Stomach (tissue), 9 donors: Measurements from ENCODE around the gene KITLG. TPM values are rescaled to one million over a fixed set of nuclear protein-coding genes. Genes with fewer than 3 reads are reported as not detected.

ENCODE experiments used
- DNase-seq, 2 donors: peaks; one replicate each; pipeline versions ENCODE4 v3.0.0 to v3.0.0-alpha.2; 2013 to 2019
- H3K27ac ChIP-seq, 5 donors: fragments of 200-600 bp in 4 of 5; sonication (generic) in 4 of 5; one replicate each; pipeline ENCODE4 v1.5.1; 2013 to 2019; ENCODE audit warnings: mild to moderate bottlenecking in 1 of 5, moderate library complexity in 1 of 5
- H3K27me3 ChIP-seq, 3 donors: fragments of 200-600 bp; sonication (generic); one replicate each; pipeline ENCODE4 v1.5.1; 2017 to 2019; ENCODE audit warnings: mixed run types in 1 of 3
- H3K36me3 ChIP-seq, 4 donors: fragments of 200-600 bp; sonication (generic); 1 replicate in 3 of 4; 2 replicates in 1 of 4; pipeline ENCODE4 v1.5.1; 2016 to 2019
- H3K4me1 ChIP-seq, 4 donors: fragments of 200-600 bp; sonication (generic); one replicate each; pipeline ENCODE4 v1.5.1; 2016 to 2019
- H3K4me3 ChIP-seq, 4 donors: fragments of 200-600 bp; sonication (generic) in 3 of 4; one replicate each; pipeline ENCODE4 v1.5.1; 2016 to 2019; ENCODE audit warnings: mild to moderate bottlenecking in 1 of 4
- H3K9me3 ChIP-seq, 4 donors: fragments of 200-600 bp; sonication (generic); one replicate each; pipeline ENCODE4 v1.5.1; 2016 to 2019
- EP300 ChIP-seq: sonication (generic); formaldehyde crosslinking; IDR thresholded peaks from one replicate; pipeline ENCODE4 v1.6.1; 2017; ENCODE audit warnings: antibody characterized with exemption
- POLR2A ChIP-seq, 4 donors: fragments of 450-650 bp; IDR thresholded peaks; one replicate each; pipeline ENCODE4 v1.6.1; 2016; ENCODE audit warnings: antibody characterized with exemption in 4 of 4, control low read depth in 2 of 4, mild to moderate bottlenecking in 1 of 4, moderate library complexity in 1 of 4
- POLR2AphosphoS5 ChIP-seq, 3 donors: sonication (generic); formaldehyde crosslinking; IDR thresholded peaks; one replicate each; pipeline ENCODE4 v1.6.1; 2016; ENCODE audit warnings: antibody characterized with exemption in 3 of 3
- WGBS, 5 donors: extraction: QIAGEN DNeasy Blood & Tissue Kit in 3 of 5; methylation state at CpG; one replicate each; pipeline versions ENCODE4 v1.1.5 to v1.1.7; 2013 to 2018; 5-methylcytosine and 5-hydroxymethylcytosine counted together
- intact Hi-C: fragments of 100-400 bp; cut with DNase I; formaldehyde crosslinking; loops from one replicate; pipeline ENCODE4 v1.15.1; 2023; ENCODE audit warnings: low total_unique reads
- polyA plus RNA-seq, 3 donors: library from polyadenylated mRNA; stranded (reverse); fragments of 200-250 nt; gene quantifications; one replicate each; pipeline ENCODE4 v1.2.3, GENCODE V29; 2013
- total RNA-seq, 5 donors: library from RNA; depleted of rRNA; stranded (reverse); fragments of >200 nt; gene quantifications; one replicate each; pipeline versions ENCODE4 v1.1.0 to v1.2.3, GENCODE V29; 2014 to 2016
- TF ChIP-seq, protein P1 (sequence below), 7 experiments: fragments of 450-650 bp in 4 of 7; fragments of 200-600 bp in 3 of 7; sonication (generic) in 3 of 7; IDR thresholded peaks; one replicate each; pipeline ENCODE4 v1.5.1; 2016 to 2019; ENCODE audit warnings: antibody characterized with exemption in 7 of 7, control low read depth in 2 of 7, mild to moderate bottlenecking in 1 of 7
- donor health status: healthy with polysubstance abuse.
- donor health status: Bipolar disorder and iron deficiency.
- donor health status: healthy.

KITLG gene
- total and polyA plus RNA-seq, 8 donors: 4.6 to 62.4 (median 21.4) TPM

DNA sequence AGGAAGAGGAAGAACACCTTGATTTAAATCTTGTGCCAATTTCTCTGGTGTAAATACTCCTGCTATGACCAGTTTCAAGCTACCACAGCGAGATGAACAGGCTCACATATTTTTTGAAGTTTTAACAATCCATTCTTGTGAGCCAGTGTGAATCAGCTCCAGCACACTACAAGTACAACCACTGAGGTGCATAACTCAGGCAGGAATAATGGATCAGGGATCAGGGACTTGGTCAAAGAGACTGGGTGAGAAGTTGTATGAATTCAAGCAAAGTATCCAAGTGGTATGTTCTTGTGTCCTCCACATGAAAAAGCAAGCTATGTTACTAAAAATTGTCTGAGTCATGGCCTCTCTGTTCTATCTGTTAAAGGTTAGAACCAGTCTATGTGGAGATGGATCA is 35.2 kb upstream of the KITLG start:
- intact Hi-C loops: no loop called here
- Histone ChIP-seq H3K9me3 (no peaks in the 10 kb centered on the region), H3K4me3 (no peak overlapping the region), H3K4me1 (no peaks in the 10 kb centered on the region), H3K27me3 (no peaks in the 10 kb centered on the region), H3K27ac (no peak overlapping the region), H3K36me3 (no peaks in the 10 kb centered on the region)
- 77 to 95% (median 89%) methylated on average over 1 of the region's 1 CpG for WGBS, 5 donors
- DNase-seq: no peak
- TF ChIP-seq EP300 (no peak), POLR2A (IDR thresholded peaks at IDR 0.05) (no peak), POLR2AphosphoS5 (IDR thresholded peaks at IDR 0.05) (no peak)
- TF ChIP-seq, protein P1, sequence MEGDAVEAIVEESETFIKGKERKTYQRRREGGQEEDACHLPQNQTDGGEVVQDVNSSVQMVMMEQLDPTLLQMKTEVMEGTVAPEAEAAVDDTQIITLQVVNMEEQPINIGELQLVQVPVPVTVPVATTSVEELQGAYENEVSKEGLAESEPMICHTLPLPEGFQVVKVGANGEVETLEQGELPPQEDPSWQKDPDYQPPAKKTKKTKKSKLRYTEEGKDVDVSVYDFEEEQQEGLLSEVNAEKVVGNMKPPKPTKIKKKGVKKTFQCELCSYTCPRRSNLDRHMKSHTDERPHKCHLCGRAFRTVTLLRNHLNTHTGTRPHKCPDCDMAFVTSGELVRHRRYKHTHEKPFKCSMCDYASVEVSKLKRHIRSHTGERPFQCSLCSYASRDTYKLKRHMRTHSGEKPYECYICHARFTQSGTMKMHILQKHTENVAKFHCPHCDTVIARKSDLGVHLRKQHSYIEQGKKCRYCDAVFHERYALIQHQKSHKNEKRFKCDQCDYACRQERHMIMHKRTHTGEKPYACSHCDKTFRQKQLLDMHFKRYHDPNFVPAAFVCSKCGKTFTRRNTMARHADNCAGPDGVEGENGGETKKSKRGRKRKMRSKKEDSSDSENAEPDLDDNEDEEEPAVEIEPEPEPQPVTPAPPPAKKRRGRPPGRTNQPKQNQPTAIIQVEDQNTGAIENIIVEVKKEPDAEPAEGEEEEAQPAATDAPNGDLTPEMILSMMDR (IDR thresholded peaks at IDR 0.05): no peak

DNA sequence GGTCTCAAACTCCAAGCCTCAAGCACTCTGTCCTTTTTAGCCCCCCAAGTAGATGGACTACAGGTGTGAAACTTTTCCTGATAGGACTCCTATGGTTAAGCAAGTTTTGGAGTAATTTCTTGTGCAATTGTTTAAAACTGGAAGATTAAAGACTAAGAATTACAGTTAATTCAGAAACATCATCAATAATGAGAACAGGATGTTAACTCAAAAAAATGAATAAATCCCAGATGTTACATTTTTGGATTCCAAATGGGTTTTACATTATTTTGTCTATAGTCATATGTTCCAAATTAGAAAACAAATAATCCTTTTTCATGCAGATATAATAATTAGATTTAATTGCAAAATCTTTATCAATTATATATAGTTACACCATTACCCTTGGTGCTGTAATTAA is 24.4 kb upstream of the KITLG start:
- H3K4me1 ChIP-seq: no peaks in the 10 kb centered on the region
- no peak overlapping the region for H3K27ac ChIP-seq
- intact Hi-C loops: no loop called here
- no peak overlapping the region for H3K4me3 ChIP-seq
- H3K9me3 ChIP-seq: peaks cover 0 to 4% (median 2%) of the 10 kb centered on the region in 4 donors
- H3K27me3 ChIP-seq: no peaks in the 10 kb centered on the region
- DNase-seq: no peak
- no peak for TF ChIP-seq EP300
- TF ChIP-seq POLR2AphosphoS5 (IDR thresholded peaks at IDR 0.05): no peak
- TF ChIP-seq, protein P1 (IDR thresholded peaks at IDR 0.05): no peak
- TF ChIP-seq POLR2A (IDR thresholded peaks at IDR 0.05): no peak
- H3K36me3 ChIP-seq: no peaks in the 10 kb centered on the region

DNA sequence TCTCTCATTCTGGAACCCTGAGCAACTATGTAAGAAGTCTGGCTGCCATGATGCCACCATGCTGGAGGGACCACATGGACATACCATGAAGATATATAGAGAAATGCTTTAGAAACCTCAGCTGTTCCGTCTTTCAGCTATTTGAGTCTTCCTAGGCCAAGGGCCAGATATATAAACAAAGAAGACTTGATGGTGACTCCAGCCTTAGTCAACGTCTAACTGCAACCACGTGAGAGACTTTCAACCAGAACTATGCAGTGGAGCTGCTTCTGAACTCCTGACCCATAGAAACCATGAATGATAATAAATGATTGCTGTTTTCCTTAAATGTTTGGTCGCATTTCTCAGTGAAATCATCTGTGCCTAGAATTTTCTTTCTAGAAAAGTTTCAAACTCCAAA is 20.0 kb upstream of the KITLG start:
- Histone ChIP-seq H3K4me1 (no peaks in the 10 kb centered on the region), H3K27ac (no peak overlapping the region), H3K4me3 (no peak overlapping the region), H3K36me3 (no peaks in the 10 kb centered on the region), H3K27me3 (no peaks in the 10 kb centered on the region), H3K9me3 (no peaks in the 10 kb centered on the region)
- DNase-seq: no peak
- no peak for TF ChIP-seq POLR2AphosphoS5 (IDR thresholded peaks at IDR 0.05)
- TF ChIP-seq, protein P1 (IDR thresholded peaks at IDR 0.05): no peak
- no peak for TF ChIP-seq POLR2A (IDR thresholded peaks at IDR 0.05)
- no peak for TF ChIP-seq EP300
- intact Hi-C loops: no loop called here
- WGBS, 5 donors: 66 to 79% (median 70%) methylated on average over 4 of the region's 4 CpGs

DNA sequence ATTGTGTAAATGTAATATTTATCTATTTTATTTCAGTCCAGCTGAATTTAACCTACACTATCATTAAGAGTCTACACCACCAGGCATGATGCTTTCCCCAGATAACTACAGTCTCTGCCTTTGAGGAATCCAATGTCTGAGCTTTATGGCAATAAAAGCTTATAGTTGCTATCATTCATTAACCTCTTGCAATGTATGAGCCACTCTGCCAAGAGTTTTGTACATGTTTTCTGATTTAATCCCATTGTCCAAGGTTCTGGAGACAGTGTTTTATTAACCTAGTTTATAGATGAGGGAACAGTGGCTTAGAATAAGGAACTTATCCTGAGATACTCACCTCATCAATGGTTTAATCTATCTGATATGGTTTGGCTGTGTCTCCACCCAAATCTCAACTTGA is 17.1 kb upstream of the KITLG start:
- no peaks in the 10 kb centered on the region for H3K36me3 ChIP-seq
- DNase-seq: no peak
- no peaks in the 10 kb centered on the region for H3K9me3 ChIP-seq
- H3K27ac ChIP-seq: no peak overlapping the region
- H3K27me3 ChIP-seq: no peaks in the 10 kb centered on the region
- TF ChIP-seq EP300 (no peak), POLR2AphosphoS5 (IDR thresholded peaks at IDR 0.05) (no peak), POLR2A (IDR thresholded peaks at IDR 0.05) (no peak)
- TF ChIP-seq, protein P1 (IDR thresholded peaks at IDR 0.05): no peak
- no peak overlapping the region for H3K4me3 ChIP-seq
- H3K4me1 ChIP-seq: no peaks in the 10 kb centered on the region
- intact Hi-C loops: no loop called here

DNA sequence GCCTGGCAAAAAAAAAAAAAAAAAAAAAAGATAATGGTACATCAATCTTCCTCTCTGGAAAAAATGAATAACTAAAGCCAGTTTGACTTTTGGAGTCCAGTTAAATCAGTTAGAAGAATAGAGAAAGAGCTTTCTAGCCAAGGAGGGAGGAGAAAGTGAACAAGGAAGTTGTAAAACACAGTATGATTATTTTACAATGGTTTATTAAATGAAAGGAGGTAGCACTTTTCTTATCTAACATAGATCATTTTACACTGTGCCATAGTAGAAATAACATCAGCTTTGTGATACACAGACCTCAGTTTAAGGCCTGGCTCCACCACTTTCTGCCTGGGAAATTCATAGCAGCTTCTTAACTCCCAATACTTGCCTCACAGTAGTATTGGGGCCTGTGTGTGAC is 15.4 kb upstream of the KITLG start:
- DNase-seq: no peak
- Histone ChIP-seq H3K9me3 (no peaks in the 10 kb centered on the region), H3K4me1 (no peaks in the 10 kb centered on the region), H3K27me3 (no peaks in the 10 kb centered on the region), H3K27ac (no peak overlapping the region), H3K36me3 (no peaks in the 10 kb centered on the region), H3K4me3 (no peak overlapping the region)
- no peak for TF ChIP-seq EP300
- TF ChIP-seq POLR2A (IDR thresholded peaks at IDR 0.05): no peak
- no peak for TF ChIP-seq POLR2AphosphoS5 (IDR thresholded peaks at IDR 0.05)
- TF ChIP-seq, protein P1 (IDR thresholded peaks at IDR 0.05): no peak
- intact Hi-C loops: no loop called here
